B cell (primary cell): ENCODE measurements around the gene MICOS13. TPM values are rescaled to one million over a fixed set of nuclear protein-coding genes. Genes with fewer than 3 reads are reported as not detected.

ENCODE experiments used
- ATAC-seq: fragments of 200-7000 bp; cut with Tn5 transposase; one replicate; pipeline ENCODE4 v1.10.0; 2021; ENCODE audit warnings: low read depth, mild to moderate bottlenecking, moderate number of reproducible peaks, moderate library complexity
- CTCF ChIA-PET: fragments of 350-600 bp; sonication (Branson Sonifier 250); formaldehyde crosslinking; loops from one replicate; lab custom pipeline; 2021; ENCODE audit warnings: antibody characterized with exemption, inconsistent platforms; lab: Charles Lee
- POLR2A ChIA-PET: fragments of 350-600 bp; sonication (Branson Sonifier 250); formaldehyde crosslinking; loops from one replicate; lab custom pipeline; 2021; ENCODE audit warnings: antibody characterized with exemption; lab: Charles Lee
- DNase-seq: peaks from one replicate; pipeline ENCODE4 v3.0.0; 2013
- H2AFZ ChIP-seq: 2 replicates; pipeline ENCODE4 v1.6.1; 2012; ENCODE audit warnings: mild to moderate bottlenecking, low read depth, low read length; ENCODE audit not compliant: insufficient read depth, poor library complexity, severe bottlenecking
- H3K27ac ChIP-seq, 2 donors: 1 replicate in 1 of 2; 2 replicates in 1 of 2; pipeline ENCODE4 v1.5.1; 2012 to 2013; ENCODE audit warnings: low read length in 2 of 2, mild to moderate bottlenecking in 2 of 2, moderate library complexity in 1 of 2
- H3K27me3 ChIP-seq, 4 experiments: fragments of 200-600 bp in 1 of 4; sonication (generic) in 1 of 4; replicated peaks in 1 of 4; 1 replicate in 2 of 4; 2 replicates in 2 of 4; pipeline versions ENCODE4 v1.6.1 to v1.7.0; 2013 to 2016; ENCODE audit warnings: low read length in 3 of 4, mild to moderate bottlenecking in 2 of 4, mixed read lengths in 1 of 4, moderate library complexity in 1 of 4; ENCODE audit not compliant: insufficient read depth in 4 of 4, control insufficient read depth in 3 of 4; ENCODE audit errors: control extremely low read depth in 1 of 4
- H3K36me3 ChIP-seq, 2 experiments: replicated peaks in 1 of 2; 1 replicate in 1 of 2; 2 replicates in 1 of 2; pipeline versions ENCODE4 v1.6.1 to v1.7.1; 2013; ENCODE audit warnings: low read length in 1 of 2; ENCODE audit not compliant: insufficient read depth in 2 of 2, control insufficient read depth in 1 of 2; ENCODE audit errors: control extremely low read depth in 1 of 2, extremely low read depth in 1 of 2
- H3K4me1 ChIP-seq, 2 donors: fragments of 200-600 bp in 1 of 2; sonication (generic) in 1 of 2; 1 replicate in 1 of 2; 2 replicates in 1 of 2; pipeline versions ENCODE4 v1.5.1 to v1.6.1; 2013 to 2017; ENCODE audit warnings: low read length in 2 of 2; ENCODE audit not compliant: control insufficient read depth in 2 of 2, insufficient read depth in 2 of 2
- H3K4me2 ChIP-seq: replicated peaks from 2 replicates; pipeline ENCODE3; 2012; ENCODE audit warnings: mild to moderate bottlenecking, low read depth, low read length; ENCODE audit not compliant: poor library complexity, severe bottlenecking
- H3K4me3 ChIP-seq, 5 experiments: fragments of 200-600 bp in 1 of 5; sonication (generic) in 1 of 5; 1 replicate in 3 of 5; 2 replicates in 2 of 5; pipeline versions ENCODE4 v1.5.1 to v1.7.0; 2011 to 2016; ENCODE audit warnings: low read length in 4 of 5, mild to moderate bottlenecking in 4 of 5, low read depth in 2 of 5, control low read depth in 1 of 5, moderate library complexity in 1 of 5; ENCODE audit not compliant: insufficient read depth in 1 of 5; ENCODE audit errors: control extremely low read depth in 1 of 5, extremely low read depth in 1 of 5
- H3K79me2 ChIP-seq: fragments of 200-600 bp; sonication (generic); one replicate; pipeline ENCODE4 v1.6.0; 2016; ENCODE audit warnings: low read length; ENCODE audit not compliant: control insufficient read depth, insufficient read depth
- H3K9ac ChIP-seq: fragments of 200-600 bp; sonication (generic); 2 replicates; pipeline ENCODE4 v1.6.1; 2017; ENCODE audit warnings: mild to moderate bottlenecking, low read length, moderate library complexity
- H3K9me3 ChIP-seq, 3 donors: one replicate each; pipeline versions ENCODE4 v1.6.1 to v1.7.1; 2013; ENCODE audit warnings: low read length in 2 of 3; ENCODE audit not compliant: control insufficient read depth in 2 of 3, insufficient read depth in 1 of 3; ENCODE audit errors: control extremely low read depth in 1 of 3
- H4K20me1 ChIP-seq: 2 replicates; pipeline ENCODE4 v1.6.0; 2012; ENCODE audit warnings: mild to moderate bottlenecking, low read length; ENCODE audit not compliant: insufficient read depth, control insufficient read depth, poor library complexity, severe bottlenecking
- H3K27ac Mint-ChIP-seq: one replicate; pipeline ENCODE4 v1.8.0; 2021; ENCODE audit warnings: mixed read lengths
- H3K27me3 Mint-ChIP-seq: one replicate; pipeline ENCODE4 v1.8.0; 2021; ENCODE audit warnings: mixed read lengths
- H3K4me1 Mint-ChIP-seq: one replicate; pipeline ENCODE4 v1.8.0; 2021; ENCODE audit warnings: mixed read lengths
- H3K4me3 Mint-ChIP-seq: one replicate; pipeline ENCODE4 v1.8.0; 2021; ENCODE audit warnings: mixed read lengths
- H3K9me3 Mint-ChIP-seq: one replicate; pipeline ENCODE4 v1.8.0; 2022; ENCODE audit warnings: mixed read lengths; ENCODE audit not compliant: insufficient read depth
- CTCF ChIP-seq: fragments of 200-600 bp; IDR thresholded peaks from one replicate; pipeline ENCODE4 v1.8.0; 2022; ENCODE audit warnings: antibody characterized with exemption, mild to moderate bottlenecking
- EZH2 ChIP-seq: IDR thresholded peaks from 2 replicates; pipeline ENCODE4 v1.6.1; 2012; ENCODE audit warnings: borderline replicate concordance, low read depth, mild to moderate bottlenecking, moderate library complexity, low read length; ENCODE audit not compliant: insufficient read depth, poor library complexity, severe bottlenecking
- WGBS: methylation state at CpG from one replicate; pipeline ENCODE4 v1.1.5; 2013; ENCODE audit warnings: missing lambda C conversion rate; ENCODE audit not compliant: insufficient coverage; 5-methylcytosine and 5-hydroxymethylcytosine counted together
- intact Hi-C: fragments of 100-400 bp; cut with micrococcal nuclease; formaldehyde crosslinking; loops from one replicate; pipeline ENCODE4 v1.10.0; 2022
- polyA plus RNA-seq: library from polyadenylated mRNA; depleted of rRNA; stranded (reverse); fragments of >200 nt; gene quantifications from 2 replicates; pipeline ENCODE4 v1.2.3, GENCODE V29; 2012
- total RNA-seq, 2 donors: library from RNA; stranded (reverse); fragments of 120-200 nt in 1 of 2; gene quantifications; 1 replicate in 1 of 2; 2 replicates in 1 of 2; pipeline versions ENCODE4 v1.2.3 to v1.2.4, GENCODE V29; 2013 to 2022

MICOS13 gene
- total and polyA plus RNA-seq, 2 donors (not counting 1 experiment from before 2014, with no cell fraction given), result 30.8 to 41.9 TPM

- no peak overlapping the region for H3K27ac Mint-ChIP-seq
- intact Hi-C loops, result no loop called here
- peaks cover 36% of the 10 kb centered on the region for H3K79me2 ChIP-seq
- peaks cover 15% of the 10 kb centered on the region for H3K4me1 Mint-ChIP-seq
- H4K20me1 ChIP-seq, result peaks cover 85% of the 10 kb centered on the region
- H3K27me3 ChIP-seq, result no peaks in the 10 kb centered on the region
- peaks cover 0 to 70% of the 10 kb centered on the region in 2 experiments for H3K36me3 ChIP-seq
- H3K27ac ChIP-seq, result no peak overlapping the region
- H3K9me3 Mint-ChIP-seq, result no peaks in the 10 kb centered on the region
- no peak overlapping the region for H3K4me3 Mint-ChIP-seq
- TF ChIP-seq EZH2 (no peak), CTCF (no peak)
- DNase-seq (peak; percentile 25), ATAC-seq (no peak)
- no peaks in the 10 kb centered on the region for H3K27me3 Mint-ChIP-seq
- WGBS, result 93% methylated on average over 42 of the region's 42 CpGs
- ChIA-PET CTCF (interaction anchor here (0.6 kb wide), 1 partner anchor 13 kb away, joined by 3 read pairs; no protein-coding TSS in a partner anchor), POLR2A (interaction anchor here (1.0 kb wide), 1 partner anchor 7 kb away, joined by 3 read pairs; no protein-coding TSS in a partner anchor)
- peaks cover 0 to 2% (median 0%) of the 10 kb centered on the region in 3 donors for H3K9me3 ChIP-seq
- H3K4me2 ChIP-seq, result no peak overlapping the region
- H3K4me1 ChIP-seq, result peaks cover 3 to 8% of the 10 kb centered on the region in 2 donors
- H3K4me3 ChIP-seq, result no peak overlapping the region
- H3K9ac ChIP-seq, result no peak overlapping the region
- H2AFZ ChIP-seq, result no peak overlapping the region
These were observed 16.1 kb upstream of the MICOS13 start for GRCh38 chr19:5696196-5697021.

- Histone ChIP-seq H3K4me1 (peaks cover 3 to 15% of the 10 kb centered on the region in 2 donors), H3K79me2 (peaks cover 39% of the 10 kb centered on the region), H3K4me2 (no peak overlapping the region), H2AFZ (no peak overlapping the region), H3K4me3 (no peak overlapping the region), H3K9ac (no peak overlapping the region), H4K20me1 (peaks cover 89% of the 10 kb centered on the region), H3K27ac (no peak overlapping the region), H3K9me3 (no peaks in the 10 kb centered on the region), H3K27me3 (no peaks in the 10 kb centered on the region), H3K36me3 (peaks cover 0 to 69% of the 10 kb centered on the region in 2 experiments)
- ATAC-seq (no peak), DNase-seq (no peak)
- POLR2A ChIA-PET, result interaction anchor here (0.8 to 1.0 kb wide), 2 partner anchors 8 to 9 kb away, joined by 3 to 4 read pairs; no protein-coding TSS in a partner anchor
- WGBS, result 78% methylated on average over 28 of the region's 28 CpGs
- Mint-ChIP-seq H3K4me1 (peaks cover 22% of the 10 kb centered on the region), H3K4me3 (no peak overlapping the region), H3K27me3 (no peaks in the 10 kb centered on the region), H3K27ac (peak overlapping the region; percentile 20), H3K9me3 (no peaks in the 10 kb centered on the region)
- CTCF ChIA-PET, result no interaction called here
- no peak for TF ChIP-seq CTCF
- no peak for TF ChIP-seq EZH2
- intact Hi-C loops, result no loop called here
These were observed 15.4 kb upstream of the MICOS13 start for GRCh38 chr19:5695649-5696195.
